ENCODE results near the gene SLC2A8.

- TF ChIP-seq MYC (IDR thresholded peaks at IDR 0.05; ENCODE audit: low read depth, low read length), result no peak
- no peak for TF ChIP-seq CTCF (IDR thresholded peaks at IDR 0.05; ENCODE audit: low read depth, low read length)
- no peak for TF ChIP-seq POLR2A (IDR thresholded peaks at IDR 0.05; ENCODE audit: extremely low read depth, insufficient read length)
These were observed 27.7 kb downstream of the SLC2A8 start for GRCh38 chr9:127424676-127424999.
